GM19455 (cell line): ENCODE data around the gene ITGAE.
"Not testable (repeated sequence)": the region's sequence is repeated elsewhere in the genome, so short reads cannot be mapped to it uniquely, and the experiment has no call there.

Experiments
- ATAC-seq: cut with Tn5 transposase; IDR thresholded peaks from one replicate; pipeline ENCODE4 v1.9.1; 2021; ENCODE audit not compliant: unreplicated experiment

The ITGAE gene

GRCh38 chr17:3795390-3796102, 5.4 kb downstream of the ITGAE start:
- ATAC-seq, result no peak

GRCh38 chr17:3794557-3795389, 6.2 kb downstream of the ITGAE start:
- ATAC-seq, result no peak

DNA sequence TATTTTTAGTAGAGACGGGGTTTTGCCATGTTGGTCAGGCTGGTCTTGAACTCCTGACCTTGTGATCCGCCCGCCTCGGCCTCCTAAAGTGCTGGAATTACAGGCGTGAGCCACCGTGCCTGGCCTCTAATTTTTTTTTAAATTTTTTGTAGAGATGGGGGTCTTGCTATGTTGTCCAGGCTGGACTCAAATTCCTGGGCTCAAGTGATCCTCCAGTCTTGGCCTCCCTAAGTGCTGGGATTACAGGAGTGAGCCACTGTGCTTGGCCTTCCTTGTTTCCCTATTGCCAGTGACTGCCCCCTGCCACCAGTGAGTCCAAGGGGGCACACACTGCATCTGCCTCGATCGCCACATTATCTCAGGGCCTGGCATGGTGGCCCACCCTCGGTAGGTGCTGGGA, 6.8 kb downstream of the ITGAE start:
- ATAC-seq, result not testable (repeated sequence)

- not testable (repeated sequence) for ATAC-seq
These were observed 7.7 kb downstream of the ITGAE start for GRCh38 chr17:3793258-3793657.

GRCh38 chr17:3792481-3792880, 8.5 kb downstream of the ITGAE start:
- no peak for ATAC-seq

GRCh38 chr17:3788200-3788599, 12.8 kb downstream of the ITGAE start:
- no peak for ATAC-seq

- ATAC-seq, result not testable (repeated sequence)
These were observed 15.7 kb downstream of the ITGAE start for GRCh38 chr17:3785323-3785722.

GRCh38 chr17:3782751-3783150, 18.2 kb downstream of the ITGAE start:
- ATAC-seq, result no peak

DNA sequence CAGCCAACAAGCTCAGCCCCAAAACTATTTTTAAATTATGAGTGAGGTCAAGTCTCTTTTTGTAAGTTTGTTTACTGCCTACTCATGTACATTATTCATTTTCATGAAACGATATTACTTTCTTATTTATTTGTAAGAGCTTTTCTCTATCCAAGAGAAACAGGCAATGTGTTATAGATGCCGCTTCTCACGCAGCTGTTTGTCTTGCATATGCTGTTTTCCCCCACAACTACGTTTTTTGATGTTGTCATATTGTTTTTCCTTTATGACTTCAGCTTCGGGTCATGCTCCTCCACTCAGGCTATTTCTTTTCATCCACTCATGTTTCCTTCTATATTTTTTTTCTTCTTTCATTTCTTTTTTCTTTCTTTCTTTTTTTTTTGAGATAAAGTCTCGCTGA, 20.0 kb downstream of the ITGAE start:
- ATAC-seq, result no peak

DNA sequence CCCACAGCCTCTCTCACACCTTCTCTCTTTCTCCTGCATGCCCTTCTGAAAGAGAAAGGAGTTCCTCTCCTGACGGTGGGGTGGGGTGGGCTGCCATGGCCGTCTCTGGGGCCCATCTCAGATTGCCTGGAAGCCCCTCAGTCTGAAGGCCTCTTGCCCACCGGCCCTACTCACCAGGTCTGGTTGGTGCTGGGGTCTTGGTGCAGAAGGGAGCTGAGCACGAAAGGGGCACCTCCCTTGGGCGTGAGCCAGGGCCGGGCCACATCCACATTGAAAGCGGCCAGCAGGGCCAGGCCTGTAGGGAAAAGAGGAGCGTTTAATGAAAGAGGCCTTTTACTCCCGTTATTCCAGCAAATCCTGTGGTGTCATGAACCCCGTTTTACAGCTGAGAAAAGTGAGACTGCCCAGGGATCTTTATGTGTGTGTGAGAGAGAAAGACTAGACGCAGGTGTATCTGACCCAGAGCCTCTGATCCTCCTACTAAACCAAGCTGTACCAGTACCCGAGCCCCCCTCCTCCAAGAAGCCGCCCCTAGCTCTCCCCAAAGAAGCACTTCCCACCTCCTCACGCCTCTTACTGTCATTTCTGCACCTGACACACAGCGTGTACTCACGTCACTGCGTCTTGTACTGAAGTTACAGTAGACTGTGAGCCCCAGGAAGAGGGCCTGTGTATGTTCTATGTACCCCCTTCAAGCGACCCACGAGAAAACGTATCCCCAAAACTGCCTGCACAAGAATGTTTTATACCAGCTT, 23.4 kb downstream of the ITGAE start:
- no peak for ATAC-seq

DNA sequence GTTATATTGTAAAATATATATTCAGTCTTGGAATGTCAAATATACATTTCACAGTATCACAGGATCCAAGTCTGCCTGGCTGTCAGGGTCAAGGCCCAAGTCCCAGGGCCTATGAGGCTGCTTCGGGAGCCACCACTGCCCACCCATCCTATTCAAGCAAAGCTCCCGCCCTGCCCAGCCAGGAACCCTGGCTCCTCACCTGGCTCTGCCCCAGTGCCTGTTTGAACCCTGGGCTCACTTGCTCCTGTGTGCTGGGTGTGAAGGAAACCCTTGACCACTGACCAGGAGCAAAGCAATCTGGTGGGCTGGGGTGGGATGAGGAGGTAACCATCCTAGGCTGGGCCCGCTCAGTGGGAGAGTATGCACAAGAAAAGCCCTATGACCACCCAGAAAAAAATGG, 27.0 kb downstream of the ITGAE start:
- ATAC-seq, result no peak

DNA sequence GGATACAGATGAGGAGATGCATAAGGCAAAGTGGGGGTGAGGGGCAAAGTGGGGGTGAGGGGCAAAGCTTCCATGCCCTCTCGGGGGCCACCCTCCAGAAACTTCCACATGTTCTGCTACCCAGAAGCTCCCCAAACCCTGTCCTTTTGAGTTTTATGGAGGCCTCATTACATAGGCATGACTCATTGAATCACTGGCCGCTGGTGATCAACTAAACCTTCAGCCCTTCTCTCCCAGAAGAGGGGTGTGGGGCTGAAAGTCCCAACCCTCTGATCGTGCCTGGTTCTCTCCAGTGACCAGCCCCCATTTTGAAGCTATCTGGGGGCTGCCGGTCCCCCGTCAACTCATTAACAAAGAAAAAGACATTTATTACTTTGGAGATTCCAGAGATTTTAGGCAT, 27.5 kb downstream of the ITGAE start:
- no peak for ATAC-seq

DNA sequence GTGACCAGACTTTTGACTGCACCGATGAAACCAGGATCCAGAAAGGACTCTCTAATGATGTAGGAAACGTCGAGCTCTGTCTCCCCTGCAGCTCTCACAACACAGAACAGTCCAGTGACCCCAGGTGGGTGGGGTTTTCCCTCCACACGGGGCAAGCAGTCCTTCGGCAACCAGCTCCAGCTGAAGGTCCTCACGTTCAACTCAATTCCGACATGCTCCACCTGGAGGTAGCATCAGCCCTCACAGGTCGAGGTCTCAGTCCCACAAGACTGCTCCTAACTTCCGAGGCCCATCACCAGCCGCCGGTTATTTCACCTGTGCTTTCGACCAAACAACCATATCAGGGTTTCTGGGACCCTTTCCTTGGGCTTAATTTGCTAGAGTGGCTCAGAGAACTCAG, 28.2 kb downstream of the ITGAE start:
- no peak for ATAC-seq

- no peak for ATAC-seq
These were observed 29.8 kb downstream of the ITGAE start for GRCh38 chr17:3771140-3771539.

DNA sequence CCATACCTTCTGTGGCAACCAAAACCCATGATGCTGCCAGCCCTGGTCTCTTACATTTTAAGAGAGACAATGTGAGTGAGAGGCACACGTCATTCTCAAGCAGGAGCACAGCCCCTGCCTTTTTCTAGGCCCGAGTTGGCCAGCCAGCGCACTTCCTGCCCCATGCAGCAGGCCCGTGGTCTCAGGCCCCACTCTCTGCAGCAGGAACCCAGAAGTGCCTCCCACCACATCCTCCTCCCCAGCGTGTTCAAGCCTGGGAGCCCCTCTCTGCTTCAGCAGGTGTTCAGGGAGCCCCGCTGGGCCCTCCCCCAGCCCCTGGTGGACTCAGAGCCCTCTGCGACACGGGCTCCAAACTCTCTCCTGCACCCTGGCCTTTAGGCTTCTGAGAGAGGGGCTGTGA, 30.5 kb downstream of the ITGAE start:
- ATAC-seq, result no peak

GRCh38 chr17:3768769-3769168, 32.2 kb downstream of the ITGAE start:
- no peak for ATAC-seq

GRCh38 chr17:3768341-3768740, 32.6 kb downstream of the ITGAE start:
- ATAC-seq, result no peak

GRCh38 chr17:3766779-3767178, 34.2 kb downstream of the ITGAE start:
- no peak for ATAC-seq

DNA sequence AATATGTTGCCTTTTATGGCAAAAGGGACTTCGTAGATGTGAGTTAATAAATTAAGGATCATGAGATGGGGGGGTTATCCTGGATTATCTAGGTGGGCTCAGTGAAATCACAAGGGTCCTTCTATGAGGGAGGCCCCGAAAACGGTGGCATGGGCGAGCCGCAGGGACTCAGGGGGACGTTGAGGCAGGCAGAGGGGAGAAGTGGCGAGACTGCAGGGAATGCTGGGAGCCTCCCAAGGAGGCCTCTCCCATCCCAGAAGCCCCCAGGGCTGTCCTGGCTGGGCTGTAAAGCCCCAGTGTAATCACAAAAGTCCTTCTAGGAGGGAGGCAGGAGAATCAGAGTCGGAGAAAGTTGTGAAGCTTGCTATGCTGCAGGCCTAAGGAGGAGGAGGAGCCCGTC, 35.0 kb downstream of the ITGAE start:
- ATAC-seq, result no peak

- ATAC-seq, result no peak
These were observed 37.2 kb downstream of the ITGAE start for GRCh38 chr17:3763777-3764170.

DNA sequence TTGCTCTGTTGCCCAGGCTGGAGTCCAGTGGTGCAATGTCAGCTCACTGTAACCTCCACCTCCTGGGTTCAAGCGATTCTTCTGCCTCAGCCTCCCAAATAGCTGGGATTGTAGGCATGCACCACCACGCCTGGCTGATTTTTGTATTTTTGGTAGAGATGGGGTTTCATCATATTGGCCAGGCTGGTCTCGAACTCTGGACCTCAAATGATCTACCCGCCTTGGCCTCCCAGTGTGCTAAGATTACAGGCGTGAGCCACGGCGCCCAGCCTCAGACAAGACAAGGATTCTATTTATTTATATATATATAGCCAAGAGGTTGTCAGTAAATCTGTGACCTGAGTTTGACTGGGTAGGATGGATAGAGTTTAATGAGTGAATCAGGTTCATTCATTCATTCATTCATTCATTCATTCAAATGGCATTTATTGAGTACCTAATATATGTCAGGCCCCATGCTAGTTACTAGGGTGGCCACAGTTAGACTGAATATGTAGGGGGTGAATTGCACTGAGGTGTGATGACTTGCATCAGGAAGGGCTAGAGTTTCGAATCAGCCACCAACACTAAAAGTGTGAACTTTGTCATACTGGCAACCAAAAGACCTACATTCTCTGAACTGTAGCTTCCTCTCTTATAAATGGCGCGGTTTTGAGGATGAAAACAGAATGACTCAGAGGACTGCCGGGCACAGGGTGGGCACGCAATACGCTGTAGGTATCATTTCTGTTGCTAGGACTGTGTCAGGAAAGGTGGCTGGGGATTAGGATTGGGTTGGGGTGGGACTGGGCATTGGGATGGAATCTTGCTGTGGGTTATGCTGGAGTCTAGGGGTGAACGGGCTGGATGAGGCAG, 37.8 kb downstream of the ITGAE start:
- ATAC-seq, result no peak
